ENCODE measurements around the gene DYRK1A.

Gene DYRK1A

GRCh38 chr21:37419228-37419906 is 52.8 kb downstream of the DYRK1A start:
- no peak for FAIRE-seq

DNA sequence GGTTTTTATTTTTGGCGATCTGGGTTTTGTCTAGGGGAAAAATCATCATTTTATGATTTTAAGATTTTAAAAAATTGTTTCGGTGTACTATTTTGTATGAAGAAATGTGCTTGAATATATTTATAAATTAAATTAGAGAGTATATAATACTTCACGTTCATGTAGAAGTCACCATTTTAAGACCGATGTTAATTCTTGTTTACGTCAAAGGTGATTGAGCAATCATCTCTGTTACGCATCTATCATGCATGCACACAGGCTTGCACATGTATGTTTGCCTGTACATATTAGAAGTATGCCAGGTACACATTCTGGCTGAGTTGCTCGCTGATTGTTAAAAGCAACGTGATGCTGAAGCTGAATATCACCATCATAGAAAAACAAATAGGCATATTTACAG is 54.7 kb downstream of the DYRK1A start:
- peak; percentile 36 for FAIRE-seq

- no peak for FAIRE-seq
These were observed 55.8 kb downstream of the DYRK1A start for GRCh38 chr21:37422382-37422781.

GRCh38 chr21:37423103-37423502 is 56.5 kb downstream of the DYRK1A start:
- FAIRE-seq: no peak

DNA sequence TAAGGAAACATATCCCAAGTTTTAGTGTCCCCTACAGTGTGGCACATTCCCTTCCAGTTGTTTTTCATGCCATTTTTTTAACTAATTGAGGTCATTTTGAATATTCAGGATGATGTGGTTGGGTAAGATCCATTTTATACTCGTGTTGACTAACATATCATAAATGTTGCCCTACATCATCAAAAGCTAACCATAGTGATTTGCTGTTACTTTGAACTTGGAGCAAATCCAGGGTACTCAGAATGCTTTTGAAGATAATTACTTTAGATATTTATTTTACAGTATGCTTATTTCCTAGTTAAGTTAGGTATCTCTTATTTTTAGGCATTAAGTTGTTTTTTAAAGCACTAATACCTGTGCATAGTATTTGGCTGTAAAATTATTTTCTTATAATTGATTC is 57.8 kb downstream of the DYRK1A start:
- FAIRE-seq: no peak

DNA sequence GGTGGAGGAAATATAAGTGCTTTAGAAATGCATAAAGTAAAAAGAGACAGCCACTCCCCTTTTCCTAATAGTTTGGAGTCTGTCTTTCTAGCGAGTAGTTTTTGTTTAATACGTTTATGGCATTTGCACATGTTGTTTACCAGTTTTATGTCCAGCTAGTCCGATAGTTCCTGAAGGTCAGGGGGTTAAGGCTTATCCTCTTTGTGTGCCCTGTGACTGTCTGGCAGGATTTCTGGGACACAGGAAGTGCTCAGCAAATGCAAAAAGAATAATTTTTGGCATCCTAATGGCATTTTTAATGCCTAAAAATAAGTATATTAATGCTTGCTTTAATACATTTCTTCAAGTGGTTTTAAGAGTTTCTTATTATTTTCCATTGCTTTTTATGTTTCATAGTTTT is 58.4 kb downstream of the DYRK1A start:
- no peak for FAIRE-seq

DNA sequence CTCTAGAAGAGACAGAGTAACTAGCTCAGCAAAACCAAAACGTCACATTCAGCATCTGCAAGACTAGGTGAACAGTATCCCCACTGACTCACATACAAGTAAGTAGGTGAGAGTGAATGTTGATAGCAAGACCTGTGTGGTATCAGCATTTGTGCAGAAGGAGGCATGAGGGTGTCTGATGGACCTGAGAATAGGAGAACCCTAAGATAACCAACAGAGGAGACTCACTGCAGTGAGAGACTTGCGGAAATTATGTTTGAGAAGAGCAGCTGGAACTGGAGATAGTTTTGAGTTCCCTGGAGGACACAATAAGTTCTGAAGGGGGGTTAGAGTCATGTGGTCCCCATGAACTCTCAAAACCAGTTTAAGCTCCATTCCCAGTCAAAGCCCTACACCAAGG is 59.1 kb downstream of the DYRK1A start:
- FAIRE-seq: no peak

GRCh38 chr21:37427221-37427620 is 60.6 kb downstream of the DYRK1A start:
- FAIRE-seq: no peak

DNA sequence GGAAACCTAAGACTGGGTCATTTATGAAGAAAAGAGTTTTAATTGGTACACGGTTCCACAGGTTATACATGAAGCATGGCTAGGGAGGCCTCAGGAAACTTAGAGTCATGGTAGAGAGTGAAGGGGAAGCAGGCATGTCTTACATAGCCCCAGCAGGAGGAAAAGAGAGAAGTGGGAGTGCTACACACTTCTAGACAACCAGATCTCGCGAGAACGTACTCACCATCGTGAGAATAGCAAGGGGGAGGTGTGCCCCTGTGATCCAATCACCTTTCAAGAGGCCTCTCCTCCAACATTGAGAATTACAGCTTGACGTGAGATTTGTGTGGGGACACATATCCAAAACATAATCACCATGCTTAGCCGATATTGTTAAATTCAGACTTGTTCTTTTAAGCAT is 62.8 kb downstream of the DYRK1A start:
- FAIRE-seq: no peak

GRCh38 chr21:37430184-37430821 is 63.7 kb downstream of the DYRK1A start:
- no peak for FAIRE-seq

DNA sequence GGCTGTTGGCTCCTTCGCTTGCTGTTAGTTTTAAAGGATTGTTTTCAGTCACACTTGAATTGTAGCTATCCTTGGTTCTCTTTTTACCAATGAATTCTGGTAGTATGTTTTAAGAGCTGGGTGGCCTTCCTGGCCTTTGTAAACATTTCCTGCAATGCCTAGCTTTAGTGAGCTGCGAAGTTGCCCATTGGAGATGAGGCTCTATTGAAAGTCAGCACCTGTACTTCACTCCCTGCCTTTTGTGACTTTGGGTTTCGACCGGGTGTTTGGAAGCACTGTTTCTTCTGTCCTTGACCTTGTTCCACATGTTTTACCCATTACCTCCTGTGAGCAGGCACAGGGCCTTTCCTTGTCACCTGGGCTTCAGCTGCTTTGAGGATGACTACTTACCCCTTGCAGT is 64.7 kb downstream of the DYRK1A start:
- FAIRE-seq: no peak

- FAIRE-seq: peak; percentile 36
These were observed 66.3 kb downstream of the DYRK1A start for GRCh38 chr21:37432710-37433455.

GRCh38 chr21:37433456-37433840 is 66.9 kb downstream of the DYRK1A start:
- no peak for FAIRE-seq

GRCh38 chr21:37435120-37435519 is 68.5 kb downstream of the DYRK1A start:
- peak; percentile 93 for FAIRE-seq

GRCh38 chr21:37435711-37436110 is 69.1 kb downstream of the DYRK1A start:
- no peak for FAIRE-seq

GRCh38 chr21:37436174-37436573 is 69.6 kb downstream of the DYRK1A start:
- FAIRE-seq: no peak

DNA sequence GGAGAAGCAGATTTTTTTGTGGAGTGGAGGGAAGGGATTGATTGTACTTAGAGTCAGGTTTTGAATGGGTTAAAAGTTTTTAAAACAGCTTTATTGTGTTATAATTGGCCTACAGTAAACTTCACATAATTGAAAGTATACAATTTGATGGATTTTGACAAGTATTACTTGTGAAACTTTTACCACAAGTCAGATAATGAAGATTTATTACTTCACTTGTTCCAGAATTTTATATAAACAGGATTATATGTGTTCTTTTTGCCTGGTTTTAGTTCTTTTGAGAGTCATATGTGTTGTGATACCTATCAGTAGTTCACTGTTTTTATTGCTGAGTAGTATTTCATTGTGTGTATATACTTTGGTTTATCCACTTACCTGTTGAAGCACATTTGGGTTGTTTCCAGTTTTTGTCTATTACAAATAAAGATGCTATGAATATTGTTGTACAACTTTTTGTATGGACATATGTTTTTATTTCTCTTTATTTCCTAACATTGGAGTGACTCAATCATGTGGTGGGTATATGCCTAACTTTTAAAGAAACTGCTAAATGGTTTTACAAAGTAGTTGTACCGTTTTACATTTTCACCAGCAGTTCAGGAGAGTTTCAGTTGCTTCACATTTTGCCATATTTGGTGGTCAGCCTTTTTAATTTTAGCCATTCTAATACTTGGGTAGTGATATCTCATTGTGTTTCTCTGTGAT is 71.0 kb downstream of the DYRK1A start:
- FAIRE-seq: no peak

GRCh38 chr21:37443683-37444082 is 77.1 kb downstream of the DYRK1A start:
- FAIRE-seq: no peak

DNA sequence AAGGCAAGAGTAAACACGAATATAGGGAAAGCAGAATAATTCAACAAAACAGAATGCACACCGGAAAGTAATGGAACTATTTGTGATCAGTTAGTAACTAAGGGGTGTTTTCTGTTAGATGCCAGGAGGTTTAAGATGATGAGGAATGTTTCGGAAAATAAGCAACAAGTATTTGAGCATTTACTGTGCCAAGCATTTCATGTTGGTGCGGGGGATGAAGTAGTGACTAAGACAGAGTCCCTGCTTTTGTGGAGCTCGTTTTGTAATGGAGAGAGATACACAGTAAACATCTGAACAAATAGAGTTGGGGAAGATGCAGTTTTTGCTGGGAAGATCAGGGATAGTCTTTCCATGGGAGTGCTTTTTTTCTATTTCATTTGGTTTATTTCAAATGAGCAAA is 78.7 kb downstream of the DYRK1A start:
- FAIRE-seq: no peak

DNA sequence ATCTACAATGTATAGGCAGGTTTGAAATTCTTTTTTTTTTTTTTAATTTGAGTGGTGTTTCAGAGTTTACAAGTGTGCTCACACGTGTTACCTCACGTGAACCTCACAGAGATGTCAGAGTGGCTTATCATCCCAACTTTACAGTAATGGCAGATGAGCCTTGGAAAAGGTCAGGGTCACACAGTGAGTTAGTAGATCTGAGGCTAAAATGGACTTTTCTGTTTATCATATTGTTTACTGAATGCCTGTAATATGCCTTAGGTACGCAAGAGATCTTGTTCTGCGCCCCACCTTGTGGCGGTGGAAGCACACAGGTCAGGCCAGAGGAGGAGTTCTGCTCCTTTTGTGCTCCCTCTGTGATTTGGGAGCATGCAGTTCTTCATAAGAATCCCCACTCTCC is 80.0 kb downstream of the DYRK1A start:
- no peak for FAIRE-seq

- FAIRE-seq: no peak
These were observed 80.8 kb downstream of the DYRK1A start for GRCh38 chr21:37447288-37447936.

GRCh38 chr21:37449302-37449937 is 82.8 kb downstream of the DYRK1A start:
- FAIRE-seq: no peak
